Keratinocyte (primary cell): ENCODE measurements around the gene KCNQ1OT1. TPM values are rescaled to one million over a fixed set of nuclear protein-coding genes. Genes with fewer than 3 reads are reported as not detected.

Source experiments
- DNase-seq: peaks from one replicate; pipeline ENCODE4 v3.0.0-alpha.2; 2011; ENCODE audit warnings: low read depth, missing footprints, low spot score
- FAIRE-seq: peaks from 2 replicates; lab custom pipeline; 2011; peaks lifted over from hg19 to GRCh38; lab: Jason Lieb, UNC
- H2AFZ ChIP-seq: 2 replicates; pipeline ENCODE4 v1.6.0; 2012; ENCODE audit warnings: low read length, control low read depth, inconsistent platforms; ENCODE audit not compliant: control insufficient read depth
- H3K27ac ChIP-seq: 2 replicates; pipeline ENCODE4 v1.5.1; 2011; ENCODE audit warnings: low read length; ENCODE audit not compliant: control insufficient read depth, insufficient read depth
- H3K27me3 ChIP-seq: 3 replicates; pipeline ENCODE4 v1.6.0; 2011; ENCODE audit warnings: low read length; ENCODE audit not compliant: control insufficient read depth, insufficient read depth; ENCODE audit errors: extremely low read depth
- H3K36me3 ChIP-seq, 2 experiments: 2 replicates in 1 of 2; 3 replicates in 1 of 2; pipeline ENCODE4 v1.5.1; 2011; ENCODE audit warnings: low read length in 2 of 2, mild to moderate bottlenecking in 1 of 2; ENCODE audit not compliant: control insufficient read depth in 2 of 2, insufficient read depth in 2 of 2; ENCODE audit errors: extremely low read depth in 1 of 2
- H3K4me1 ChIP-seq: 3 replicates; pipeline ENCODE4 v1.5.1; 2011; ENCODE audit warnings: low read length; ENCODE audit not compliant: control insufficient read depth, insufficient read depth; ENCODE audit errors: extremely low read depth
- H3K4me2 ChIP-seq: 3 replicates; pipeline ENCODE4 v1.6.0; 2011; ENCODE audit warnings: low read depth, low read length; ENCODE audit not compliant: control insufficient read depth, insufficient read depth; ENCODE audit errors: extremely low read depth
- H3K4me3 ChIP-seq, 3 experiments: fragments of 200-600 bp in 1 of 3; sonication (generic) in 1 of 3; 2 replicates in 2 of 3; 3 replicates in 1 of 3; pipeline ENCODE4 v1.5.1; 2011 to 2016; ENCODE audit warnings: low read length in 3 of 3, mild to moderate bottlenecking in 3 of 3, control low read depth in 2 of 3, inconsistent platforms in 1 of 3, low read depth in 1 of 3, mixed read lengths in 1 of 3, mixed run types in 1 of 3, moderate library complexity in 1 of 3; ENCODE audit not compliant: control insufficient read depth in 2 of 3, insufficient read depth in 2 of 3; ENCODE audit errors: extremely low read depth in 1 of 3
- H3K79me2 ChIP-seq: 2 replicates; pipeline ENCODE4 v1.6.0; 2012; ENCODE audit warnings: low read length; ENCODE audit not compliant: control insufficient read depth, insufficient read depth
- H3K9ac ChIP-seq: 3 replicates; pipeline ENCODE4 v1.6.0; 2011; ENCODE audit warnings: low read length; ENCODE audit not compliant: control insufficient read depth, insufficient read depth; ENCODE audit errors: extremely low read depth
- H3K9me1 ChIP-seq: 3 replicates; pipeline ENCODE4 v1.6.0; 2011; ENCODE audit warnings: low read length; ENCODE audit not compliant: control insufficient read depth, insufficient read depth; ENCODE audit errors: extremely low read depth
- H3K9me3 ChIP-seq: 2 replicates; pipeline ENCODE4 v1.5.1; 2012; ENCODE audit warnings: low read depth, low read length; ENCODE audit not compliant: control insufficient read depth
- H4K20me1 ChIP-seq: 3 replicates; pipeline ENCODE4 v1.6.0; 2011; ENCODE audit warnings: low read length; ENCODE audit not compliant: control insufficient read depth, insufficient read depth; ENCODE audit errors: extremely low read depth
- EZH2 ChIP-seq: IDR thresholded peaks from one replicate; pipeline ENCODE4 v1.6.1; 2012; ENCODE audit warnings: inconsistent platforms, mild to moderate bottlenecking, low read length, moderate library complexity
- dilution Hi-C: fragments of 300-500 bp; cut with MboI; formaldehyde crosslinking; loops from one replicate; pipeline ENCODE4 v1.7.0; 2020; ENCODE audit warnings: low sequenced_read_pairs; ENCODE audit not compliant: extremely low pct_ligation_motif_present
- polyA plus RNA-seq, 5 experiments: library from polyadenylated mRNA; depleted of rRNA in 3 of 5; stranded (reverse) in 3 of 5; stranded (forward) in 1 of 5; unstranded in 1 of 5; fragments of >200 nt; gene quantifications; 1 replicate in 1 of 5; 2 replicates in 3 of 5; 3 replicates in 1 of 5; pipeline versions ENCODE4 v1.2.1 to v1.2.3, GENCODE V29; 2011 to 2012; ENCODE audit warnings: missing spikeins in 2 of 5, low read depth in 1 of 5, low replicate concordance in 1 of 5
- TF ChIP-seq, protein P1 (sequence below), 3 experiments: IDR thresholded peaks in 1 of 3; conservative IDR thresholded peaks in 1 of 3; optimal IDR thresholded peaks in 1 of 3; 2 replicates in 2 of 3; 3 replicates in 1 of 3; pipeline versions ENCODE3 to v1.5.1; 2011; ENCODE audit warnings: low read length in 3 of 3, mild to moderate bottlenecking in 3 of 3, moderate library complexity in 2 of 3, control low read depth in 1 of 3, inconsistent platforms in 1 of 3; ENCODE audit not compliant: insufficient read depth in 2 of 3; ENCODE audit errors: extremely low read depth in 1 of 3

KCNQ1OT1 gene
- polyA plus RNA-seq, 1 donor (not counting 4 experiments of a cell fraction or from before 2014, with no cell fraction given): 0.07 TPM

GRCh38 chr11:2656859-2657258 lies 42.9 kb downstream of the KCNQ1OT1 start:
- H4K20me1 ChIP-seq: no peaks in the 10 kb centered on the region
- FAIRE-seq: no peak
- H3K9me3 ChIP-seq: peaks cover 4% of the 10 kb centered on the region

GRCh38 chr11:2655834-2656622 lies 43.8 kb downstream of the KCNQ1OT1 start:
- H3K9me1 ChIP-seq: no peaks in the 10 kb centered on the region
- no peak overlapping the region for H3K9ac ChIP-seq
- TF ChIP-seq, protein P1, sequence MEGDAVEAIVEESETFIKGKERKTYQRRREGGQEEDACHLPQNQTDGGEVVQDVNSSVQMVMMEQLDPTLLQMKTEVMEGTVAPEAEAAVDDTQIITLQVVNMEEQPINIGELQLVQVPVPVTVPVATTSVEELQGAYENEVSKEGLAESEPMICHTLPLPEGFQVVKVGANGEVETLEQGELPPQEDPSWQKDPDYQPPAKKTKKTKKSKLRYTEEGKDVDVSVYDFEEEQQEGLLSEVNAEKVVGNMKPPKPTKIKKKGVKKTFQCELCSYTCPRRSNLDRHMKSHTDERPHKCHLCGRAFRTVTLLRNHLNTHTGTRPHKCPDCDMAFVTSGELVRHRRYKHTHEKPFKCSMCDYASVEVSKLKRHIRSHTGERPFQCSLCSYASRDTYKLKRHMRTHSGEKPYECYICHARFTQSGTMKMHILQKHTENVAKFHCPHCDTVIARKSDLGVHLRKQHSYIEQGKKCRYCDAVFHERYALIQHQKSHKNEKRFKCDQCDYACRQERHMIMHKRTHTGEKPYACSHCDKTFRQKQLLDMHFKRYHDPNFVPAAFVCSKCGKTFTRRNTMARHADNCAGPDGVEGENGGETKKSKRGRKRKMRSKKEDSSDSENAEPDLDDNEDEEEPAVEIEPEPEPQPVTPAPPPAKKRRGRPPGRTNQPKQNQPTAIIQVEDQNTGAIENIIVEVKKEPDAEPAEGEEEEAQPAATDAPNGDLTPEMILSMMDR (optimal IDR thresholded peaks at IDR 0.05 in 1 of 3, IDR thresholded peaks at IDR 0.05 in 1 of 3, conservative IDR thresholded peaks at IDR 0.05 in 1 of 3; ENCODE audit: extremely low read depth in 1 of 3, insufficient read depth in 2 of 3, low read length in 3 of 3): no peak
- no peak for TF ChIP-seq EZH2
- no peak overlapping the region for H3K4me2 ChIP-seq
- no peak for DNase-seq
- H3K4me1 ChIP-seq: no peaks in the 10 kb centered on the region
- H4K20me1 ChIP-seq: no peaks in the 10 kb centered on the region
- no peak for FAIRE-seq
- H2AFZ ChIP-seq: no peak overlapping the region
- H3K79me2 ChIP-seq: no peaks in the 10 kb centered on the region
- peaks cover 2% of the 10 kb centered on the region for H3K27me3 ChIP-seq
- H3K9me3 ChIP-seq: peaks cover 4% of the 10 kb centered on the region
- no peak overlapping the region for H3K4me3 ChIP-seq
- H3K36me3 ChIP-seq: no peaks in the 10 kb centered on the region
- no peak overlapping the region for H3K27ac ChIP-seq
- dilution Hi-C loops: no loop called here

More at GRCh38 chr11:2656859-2657258, 42.9 kb downstream of the KCNQ1OT1 start:
- Histone ChIP-seq H3K36me3 (no peaks in the 10 kb centered on the region), H3K4me2 (no peak overlapping the region), H3K4me1 (no peaks in the 10 kb centered on the region), H3K4me3 (no peak overlapping the region), H3K27ac (no peak overlapping the region), H3K27me3 (peaks cover 2% of the 10 kb centered on the region), H3K79me2 (no peaks in the 10 kb centered on the region), H3K9me1 (no peaks in the 10 kb centered on the region), H2AFZ (no peak overlapping the region), H3K9ac (no peak overlapping the region)
- no peak for TF ChIP-seq EZH2
- TF ChIP-seq, protein P1 (optimal IDR thresholded peaks at IDR 0.05 in 1 of 3, IDR thresholded peaks at IDR 0.05 in 1 of 3, conservative IDR thresholded peaks at IDR 0.05 in 1 of 3; ENCODE audit: extremely low read depth in 1 of 3, insufficient read depth in 2 of 3, low read length in 3 of 3): no peak
- dilution Hi-C loops: no loop called here
- DNase-seq: no peak
